SK-N-SH (cell line): Measurements from ENCODE around the gene P2RX3. TPM values are rescaled to one million over a fixed set of nuclear protein-coding genes. Genes with fewer than 3 reads are reported as not detected.

Experiments used
- CTCF ChIA-PET: fragments of 300-600, 350-600 bp; formaldehyde crosslinking; extraction: SDS; loops from one replicate; lab custom pipeline; 2021; lab: Yijun Ruan, JAX
- POLR2A ChIA-PET: fragments of 350-600 bp; sonication (Branson Sonifier 250); formaldehyde crosslinking; extraction: SDS; loops from one replicate; lab custom pipeline; 2020; ENCODE audit warnings: antibody characterized with exemption, inconsistent platforms; lab: Yijun Ruan, JAX
- DNase-seq: peaks from one replicate; pipeline ENCODE4 v3.0.0; 2012
- H2AFZ ChIP-seq: fragments of 200-600 bp; sonication (generic); 2 replicates; pipeline ENCODE4 v1.8.1; 2016; ENCODE audit warnings: antibody characterized with exemption, mild to moderate bottlenecking, low read depth
- H3F3A ChIP-seq: fragments of 200-600 bp; sonication (generic); replicated peaks from 2 replicates; pipeline ENCODE3; 2016; ENCODE audit warnings: antibody characterized with exemption, mild to moderate bottlenecking; ENCODE audit not compliant: insufficient read depth
- H3K27ac ChIP-seq, 2 experiments: fragments of 200-500 bp in 1 of 2; fragments of 200-600 bp in 1 of 2; sonication (Bioruptor generic) in 1 of 2; sonication (generic), shearing (Covaris generic) in 1 of 2; 2 replicates each; pipeline versions ENCODE4 v1.5.1 to v1.6.1; 2014 to 2016; ENCODE audit warnings: low read depth in 2 of 2, inconsistent platforms in 1 of 2, low read length in 1 of 2, mild to moderate bottlenecking in 1 of 2, mixed read lengths in 1 of 2
- H3K27me3 ChIP-seq: fragments of 200-600 bp; sonication (generic), shearing (Covaris generic); 2 replicates; pipeline ENCODE4 v1.6.1; 2016; ENCODE audit warnings: mixed run types; ENCODE audit not compliant: insufficient read depth
- H3K36me3 ChIP-seq, 2 experiments: fragments of 200-500 bp in 1 of 2; fragments of 200-600 bp in 1 of 2; sonication (Bioruptor generic) in 1 of 2; sonication (generic) in 1 of 2; replicated peaks in 1 of 2; 2 replicates each; pipeline versions ENCODE3 to v1.5.1; 2014 to 2016; ENCODE audit warnings: low read length in 1 of 2, mild to moderate bottlenecking in 1 of 2; ENCODE audit not compliant: insufficient read depth in 2 of 2, control insufficient read depth in 1 of 2
- H3K4me1 ChIP-seq, 2 experiments: fragments of 200-500 bp in 1 of 2; fragments of 200-600 bp in 1 of 2; sonication (Bioruptor generic) in 1 of 2; sonication (generic), shearing (Covaris generic) in 1 of 2; 2 replicates each; pipeline versions ENCODE4 v1.5.1 to v1.6.1; 2014 to 2016; ENCODE audit warnings: low read depth in 1 of 2, low read length in 1 of 2, mixed run types in 1 of 2; ENCODE audit not compliant: insufficient read depth in 2 of 2, control insufficient read depth in 1 of 2
- H3K4me2 ChIP-seq: fragments of 200-600 bp; sonication (generic), shearing (Covaris generic); 2 replicates; pipeline ENCODE4 v1.6.1; 2017; ENCODE audit warnings: mixed run types
- H3K4me3 ChIP-seq, 2 experiments: fragments of 200-500 bp in 1 of 2; fragments of 200-600 bp in 1 of 2; sonication (Bioruptor generic) in 1 of 2; sonication (generic), shearing (Covaris generic) in 1 of 2; 2 replicates each; pipeline versions ENCODE4 v1.5.1 to v1.8.1; 2014 to 2016; ENCODE audit warnings: low read depth in 2 of 2, inconsistent platforms in 1 of 2, low read length in 1 of 2, mild to moderate bottlenecking in 1 of 2, mixed read lengths in 1 of 2, moderate library complexity in 1 of 2
- H3K79me2 ChIP-seq: fragments of 200-600 bp; sonication (generic); 2 replicates; pipeline ENCODE4 v1.8.1; 2017; ENCODE audit warnings: mild to moderate bottlenecking; ENCODE audit not compliant: insufficient read depth
- H3K9ac ChIP-seq: fragments of 200-600 bp; sonication (generic); 2 replicates; pipeline ENCODE4 v1.6.1; 2017; ENCODE audit warnings: mixed run types
- H3K9me2 ChIP-seq: fragments of 200-600 bp; sonication (generic); 2 replicates; pipeline ENCODE4 v1.6.1; 2017; ENCODE audit warnings: mixed run types
- H3K9me3 ChIP-seq: fragments of 200-600 bp; sonication (generic); 2 replicates; pipeline ENCODE4 v1.6.1; 2017; ENCODE audit warnings: mixed run types, mild to moderate bottlenecking, moderate library complexity
- H4K20me1 ChIP-seq: fragments of 200-600 bp; sonication (generic); 2 replicates; pipeline ENCODE4 v1.6.1; 2017; ENCODE audit warnings: mild to moderate bottlenecking, mixed run types; ENCODE audit not compliant: insufficient read depth
- EZH2phosphoT487 ChIP-seq: fragments of 200-600 bp; sonication (generic); IDR thresholded peaks from 2 replicates; pipeline ENCODE4 v1.6.1; 2017; ENCODE audit warnings: low read depth, mixed run types, mild to moderate bottlenecking, antibody characterized with exemption, moderate library complexity, borderline replicate concordance
- FOXJ3 ChIP-seq: sonication (generic); formaldehyde crosslinking; IDR thresholded peaks from 2 replicates; pipeline ENCODE4 v1.5.1; 2020; ENCODE audit warnings: mild to moderate bottlenecking, missing genetic modification reagents
- GATA2 ChIP-seq: sonication (generic); formaldehyde crosslinking; IDR thresholded peaks from 2 replicates; pipeline ENCODE4 v1.5.0; 2020; ENCODE audit warnings: mild to moderate bottlenecking, missing genetic modification reagents
- MEF2A ChIP-seq: IDR thresholded peaks from 2 replicates; pipeline ENCODE4 v1.4.0; 2012; ENCODE audit warnings: low read depth, borderline replicate concordance
- NRF1 ChIP-seq: IDR thresholded peaks from 2 replicates; pipeline ENCODE4 v1.6.1; 2012; ENCODE audit warnings: low read depth, mild to moderate bottlenecking, low read length
- PBX3 ChIP-seq: IDR thresholded peaks from 2 replicates; pipeline ENCODE4; 2012
- RXRA ChIP-seq: IDR thresholded peaks from 2 replicates; pipeline ENCODE4 v1.4.0; 2012; ENCODE audit warnings: low read depth, mild to moderate bottlenecking, borderline replicate concordance
- SIN3A ChIP-seq: IDR thresholded peaks from 2 replicates; pipeline ENCODE4 v1.6.1; 2012; ENCODE audit warnings: low read depth, mild to moderate bottlenecking, low read length, moderate library complexity, borderline replicate concordance
- TEAD4 ChIP-seq: IDR thresholded peaks from 2 replicates; pipeline ENCODE4 v1.4.0; 2012; ENCODE audit warnings: mild to moderate bottlenecking, borderline replicate concordance; ENCODE audit not compliant: insufficient read depth
- USF2 ChIP-seq: fragments of 150-350 bp; IDR thresholded peaks from 2 replicates; pipeline ENCODE4 v1.6.1; 2017; ENCODE audit warnings: antibody characterized with exemption, low read length, low read depth, borderline replicate concordance
- WGBS: methylation state at CpG from one replicate; pipeline ENCODE4 v1.1.6; 2017; ENCODE audit warnings: low lambda C conversion rate; 5-methylcytosine and 5-hydroxymethylcytosine counted together
- polyA plus RNA-seq, 3 experiments: library from polyadenylated mRNA; depleted of rRNA; stranded (reverse); fragments of >200 nt; gene quantifications; 2 replicates each; pipeline ENCODE4 v1.2.3, GENCODE V29; 2012

Gene P2RX3
- polyA plus RNA-seq, 1 of the 3 experiments (the other 2 are of a cell fraction) = not detected

GRCh38 chr11:57392066-57392762 lies 54.1 kb downstream of the P2RX3 start:
- no peaks in the 10 kb centered on the region for H4K20me1 ChIP-seq
- H3K4me3 ChIP-seq = no peak overlapping the region
- H3K27ac ChIP-seq = no peak overlapping the region
- WGBS = 25% methylated on average over 8 of the region's 8 CpGs
- no peaks in the 10 kb centered on the region for H3K36me3 ChIP-seq
- no peaks in the 10 kb centered on the region for H3F3A ChIP-seq
- TF ChIP-seq NRF1 = no peak
- TF ChIP-seq GATA2 = peak; percentile 32; the same call in 1 of the 2 replicates
- TF ChIP-seq EZH2phosphoT487 = no peak
- H3K9me3 ChIP-seq = no peaks in the 10 kb centered on the region
- H3K79me2 ChIP-seq = no peaks in the 10 kb centered on the region
- no peak overlapping the region for H2AFZ ChIP-seq
- no peaks in the 10 kb centered on the region; a peak in 1 of 4 replicates for H3K4me1 ChIP-seq
- no peak for DNase-seq
- H3K9me2 ChIP-seq = no peaks in the 10 kb centered on the region
- peaks cover 6% of the 10 kb centered on the region; the same call in 1 of the 2 replicates for H3K27me3 ChIP-seq
- H3K9ac ChIP-seq = no peak overlapping the region
- H3K4me2 ChIP-seq = no peak overlapping the region
- CTCF ChIA-PET = interaction anchor here (1.0 to 1.3 kb wide), 3 partner anchors 65 to 101 kb away, joined by 3 read pairs; no protein-coding TSS in a partner anchor
- POLR2A ChIA-PET = no interaction called here

- Histone ChIP-seq H3F3A (no peaks in the 10 kb centered on the region), H3K27me3 (peaks cover 6% of the 10 kb centered on the region; the same call in 1 of the 2 replicates), H3K4me1 (no peaks in the 10 kb centered on the region; a peak in 1 of 4 replicates), H3K9me2 (no peaks in the 10 kb centered on the region), H3K9ac (no peak overlapping the region), H3K4me3 (no peak overlapping the region), H3K9me3 (no peaks in the 10 kb centered on the region), H2AFZ (no peak overlapping the region), H3K36me3 (no peaks in the 10 kb centered on the region), H3K79me2 (no peaks in the 10 kb centered on the region)
- POLR2A ChIA-PET = no interaction called here
- DNase-seq = no peak
- WGBS = 54% methylated on average over 3 of the region's 4 CpGs
- TF ChIP-seq USF2 (no peak), FOXJ3 (CRISPR knock-in tag) (no peak), NRF1 (no peak), PBX3 (no peak), SIN3A (no peak), MEF2A (no peak), TEAD4 (no peak), RXRA (no peak)
- TF ChIP-seq, all 33 proteins: peak for 0
- no peak overlapping the region for H3K4me2 ChIP-seq
- H3K27ac ChIP-seq = no peak overlapping the region
- no peaks in the 10 kb centered on the region for H4K20me1 ChIP-seq
- CTCF ChIA-PET = interaction anchor here (1.2 to 1.3 kb wide), 2 partner anchors 66 to 101 kb away, joined by 3 read pairs; no protein-coding TSS in a partner anchor
These were observed 54.6 kb downstream of the P2RX3 start for GRCh38 chr11:57392763-57393105.
